ENCODE results near the gene RAB27B.

DNA sequence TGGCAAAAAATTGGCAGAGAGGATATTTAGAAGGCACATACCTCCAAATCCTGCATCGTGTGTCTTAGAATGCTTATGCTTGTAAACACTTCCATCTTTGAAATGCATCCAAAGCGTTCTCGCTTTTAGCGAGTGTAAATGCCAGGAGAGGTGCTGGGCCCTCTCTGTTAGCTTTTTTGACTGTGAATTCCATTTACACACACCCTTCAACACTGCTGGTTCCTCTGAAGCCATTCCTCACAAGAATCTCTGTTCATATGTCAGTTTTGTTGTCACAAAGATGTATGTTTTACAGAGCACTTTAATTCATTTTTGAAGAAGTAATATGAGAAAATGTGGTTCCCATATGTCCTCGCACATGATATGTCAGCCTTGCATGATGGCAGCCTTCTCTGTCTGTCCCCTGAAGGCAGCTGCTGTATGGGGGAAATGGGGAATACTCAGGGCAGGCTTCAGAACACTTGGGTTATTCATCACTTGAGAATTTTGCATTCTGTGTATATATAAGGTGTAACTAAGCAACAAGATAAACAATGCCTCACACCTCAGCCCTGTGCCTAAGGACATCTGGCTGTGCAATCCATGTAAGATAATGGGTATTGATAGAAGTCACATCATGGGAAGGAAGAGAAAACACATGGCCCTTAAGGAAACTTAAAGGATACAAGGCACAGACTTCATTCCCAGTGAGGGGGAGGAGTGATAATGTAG is 52.3 kb downstream of the RAB27B start:
- TF ChIP-seq, protein P1, sequence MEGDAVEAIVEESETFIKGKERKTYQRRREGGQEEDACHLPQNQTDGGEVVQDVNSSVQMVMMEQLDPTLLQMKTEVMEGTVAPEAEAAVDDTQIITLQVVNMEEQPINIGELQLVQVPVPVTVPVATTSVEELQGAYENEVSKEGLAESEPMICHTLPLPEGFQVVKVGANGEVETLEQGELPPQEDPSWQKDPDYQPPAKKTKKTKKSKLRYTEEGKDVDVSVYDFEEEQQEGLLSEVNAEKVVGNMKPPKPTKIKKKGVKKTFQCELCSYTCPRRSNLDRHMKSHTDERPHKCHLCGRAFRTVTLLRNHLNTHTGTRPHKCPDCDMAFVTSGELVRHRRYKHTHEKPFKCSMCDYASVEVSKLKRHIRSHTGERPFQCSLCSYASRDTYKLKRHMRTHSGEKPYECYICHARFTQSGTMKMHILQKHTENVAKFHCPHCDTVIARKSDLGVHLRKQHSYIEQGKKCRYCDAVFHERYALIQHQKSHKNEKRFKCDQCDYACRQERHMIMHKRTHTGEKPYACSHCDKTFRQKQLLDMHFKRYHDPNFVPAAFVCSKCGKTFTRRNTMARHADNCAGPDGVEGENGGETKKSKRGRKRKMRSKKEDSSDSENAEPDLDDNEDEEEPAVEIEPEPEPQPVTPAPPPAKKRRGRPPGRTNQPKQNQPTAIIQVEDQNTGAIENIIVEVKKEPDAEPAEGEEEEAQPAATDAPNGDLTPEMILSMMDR (IDR thresholded peaks at IDR 0.05), result no peak
- TF ChIP-seq POLR2AphosphoS5 (IDR thresholded peaks at IDR 0.05) (no peak), POLR2A (IDR thresholded peaks at IDR 0.05; ENCODE audit: low read depth) (no peak), EP300 (IDR thresholded peaks at IDR 0.05) (no peak)
